Measurements from ENCODE around the gene PCBP3.
"Not testable (repeated sequence)": the region's sequence is repeated elsewhere in the genome, so short reads cannot be mapped to it uniquely, and the experiment has no call there.

PCBP3 gene

DNA sequence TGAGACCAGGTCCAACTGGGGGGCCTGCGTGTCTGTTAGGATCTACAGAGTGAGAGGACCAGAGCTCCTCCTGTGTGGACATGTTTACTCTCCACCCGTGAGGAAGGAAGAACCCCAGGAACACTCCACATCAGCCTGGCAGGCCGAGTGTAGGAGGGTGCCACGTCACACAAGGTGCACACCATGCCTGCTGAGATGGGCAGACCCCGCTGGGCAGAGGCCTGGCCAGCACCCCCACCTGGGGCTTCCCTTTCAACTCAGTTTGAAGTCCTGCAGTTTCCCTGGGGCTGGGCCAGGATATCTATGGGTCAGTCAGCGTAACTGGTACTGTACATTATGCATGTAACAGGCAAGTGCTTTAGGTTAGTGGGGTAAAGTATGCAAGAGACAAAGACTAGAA, 30.1 kb upstream of the PCBP3 start:
- DNase-seq (ENCODE audit: low spot score) = no peak

DNA sequence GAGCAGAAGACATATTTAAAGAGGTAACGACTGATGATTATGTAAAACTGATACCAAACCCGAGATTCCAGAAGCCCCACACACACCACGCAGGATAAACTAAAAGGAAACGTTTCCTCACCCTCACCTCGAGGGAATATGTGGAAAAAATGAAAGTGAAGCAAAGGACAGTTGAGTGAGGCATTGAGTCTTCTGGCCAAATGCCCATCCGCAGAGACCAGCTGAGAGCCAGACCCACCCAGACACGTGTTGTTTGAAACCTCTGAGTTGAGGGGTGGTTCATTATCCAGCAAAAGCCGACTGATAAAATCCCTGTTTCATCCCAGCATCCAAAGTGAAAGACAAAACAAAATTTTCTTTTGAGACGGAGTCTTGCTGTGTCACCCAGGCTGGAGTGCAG, 29.6 kb upstream of the PCBP3 start:
- no peak for DNase-seq (ENCODE audit: low spot score)

DNA sequence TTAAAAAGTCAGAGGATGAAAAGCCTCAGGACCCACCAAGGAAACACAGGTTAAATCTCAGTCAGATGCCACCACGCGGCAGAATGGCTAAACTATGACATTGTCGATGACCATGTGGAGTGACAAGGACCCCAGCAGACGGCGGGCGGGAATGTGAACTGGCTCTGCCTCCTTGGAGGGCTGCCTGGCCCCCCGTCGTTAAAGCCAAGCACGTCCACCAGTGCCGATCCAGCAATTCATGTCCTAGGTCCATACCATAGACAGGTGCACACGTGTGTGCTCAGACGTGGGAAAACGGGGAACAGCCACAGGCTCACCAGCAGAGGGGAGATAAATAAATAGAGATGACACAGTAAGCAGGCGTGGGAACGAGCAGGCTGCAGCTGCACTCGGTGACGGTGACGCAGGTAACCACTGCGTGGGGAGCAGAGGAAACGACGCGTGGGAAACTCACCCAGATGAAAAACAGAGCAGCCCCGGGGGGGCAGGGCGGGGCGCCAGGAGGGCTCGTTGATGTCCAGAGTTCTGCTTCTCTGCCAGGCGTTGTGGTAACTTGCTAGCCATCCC, 28.3 kb upstream of the PCBP3 start:
- no peak for DNase-seq (ENCODE audit: low spot score)

- DNase-seq (ENCODE audit: low spot score) = no peak
These were observed 26.3 kb upstream of the PCBP3 start for GRCh38 chr21:45617021-45617921.

DNA sequence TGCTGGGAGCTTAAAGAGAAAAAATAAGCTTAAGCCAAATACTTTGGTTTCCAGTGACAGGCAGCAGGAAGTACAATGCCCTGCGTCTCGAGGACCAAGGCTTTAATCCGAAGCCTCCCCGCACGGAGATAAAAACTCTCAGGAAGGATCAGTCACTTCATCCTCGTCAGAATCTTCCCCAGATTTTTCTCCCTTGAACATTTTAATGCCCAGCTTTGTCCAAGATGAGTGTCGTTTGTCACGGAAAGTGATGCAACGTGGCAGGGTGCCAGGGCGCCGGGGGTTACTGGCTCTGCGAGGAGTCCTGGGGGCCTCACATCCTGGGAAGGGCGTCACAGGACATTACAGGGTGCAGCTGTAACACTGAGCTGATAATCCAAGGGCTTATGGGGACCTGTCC, 25.2 kb upstream of the PCBP3 start:
- no peak for DNase-seq (ENCODE audit: low spot score)

- DNase-seq (ENCODE audit: low spot score) = no peak
These were observed 24.6 kb upstream of the PCBP3 start for GRCh38 chr21:45618846-45619485.

- DNase-seq (ENCODE audit: low spot score) = no peak
These were observed 23.2 kb upstream of the PCBP3 start for GRCh38 chr21:45620201-45620923.

GRCh38 chr21:45621435-45622331, 21.8 kb upstream of the PCBP3 start:
- not testable (repeated sequence) for DNase-seq (ENCODE audit: low spot score)

DNA sequence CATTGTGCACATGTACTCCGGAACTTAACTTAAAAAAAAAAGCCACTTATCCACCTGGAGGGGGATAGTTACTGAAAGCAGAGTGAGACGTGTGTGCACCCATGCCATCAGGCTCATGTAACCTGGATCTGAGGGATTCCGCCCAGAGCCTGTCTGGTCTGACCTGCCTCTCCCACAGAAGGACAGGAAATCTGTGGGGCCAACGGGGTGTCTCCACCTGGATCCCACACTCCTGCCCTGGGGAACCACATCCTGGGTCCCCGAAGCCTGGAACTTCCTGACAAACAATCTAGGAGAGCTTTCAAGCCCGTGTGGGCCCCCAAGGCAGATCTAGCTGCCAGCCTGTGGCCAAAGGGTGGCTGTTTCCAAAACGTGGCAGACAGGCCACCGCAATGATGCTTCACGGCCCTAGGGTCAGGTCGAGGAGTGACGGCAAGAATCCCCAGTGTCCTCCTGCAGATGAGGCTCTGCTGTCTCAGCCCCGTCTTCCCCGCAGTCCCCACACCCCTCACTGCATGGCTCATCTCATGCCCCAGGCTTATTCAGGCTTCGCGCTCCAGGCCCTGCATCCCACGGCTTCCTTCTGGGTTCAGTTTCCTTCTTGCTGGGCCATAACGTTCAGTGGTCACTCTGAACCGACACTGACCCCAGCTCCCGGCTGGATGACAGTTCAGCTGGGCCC, 21.0 kb upstream of the PCBP3 start:
- no peak for DNase-seq (ENCODE audit: low spot score)

DNA sequence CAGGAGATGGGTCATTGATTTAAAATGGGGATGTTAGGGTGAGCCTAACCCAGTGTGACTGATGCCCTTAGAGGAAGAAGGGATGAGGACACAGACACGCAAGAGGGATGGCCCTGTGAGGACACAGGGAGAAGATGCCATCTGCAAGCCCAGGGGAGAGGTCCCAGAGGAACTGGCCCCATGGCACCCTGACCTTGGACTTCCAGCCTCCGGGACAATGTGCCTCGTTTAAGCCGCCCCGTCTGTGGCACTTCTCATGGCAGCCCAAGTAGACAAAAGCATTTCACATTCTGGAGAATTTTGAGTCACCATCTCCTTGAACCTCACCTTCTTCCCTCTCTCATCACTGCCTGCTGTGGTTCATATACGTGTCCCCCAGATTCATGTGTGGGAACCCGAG, 20.1 kb upstream of the PCBP3 start:
- no peak for DNase-seq (ENCODE audit: low spot score)

- not testable (repeated sequence) for DNase-seq (ENCODE audit: low spot score)
These were observed 17.4 kb upstream of the PCBP3 start for GRCh38 chr21:45626127-45626526.

DNA sequence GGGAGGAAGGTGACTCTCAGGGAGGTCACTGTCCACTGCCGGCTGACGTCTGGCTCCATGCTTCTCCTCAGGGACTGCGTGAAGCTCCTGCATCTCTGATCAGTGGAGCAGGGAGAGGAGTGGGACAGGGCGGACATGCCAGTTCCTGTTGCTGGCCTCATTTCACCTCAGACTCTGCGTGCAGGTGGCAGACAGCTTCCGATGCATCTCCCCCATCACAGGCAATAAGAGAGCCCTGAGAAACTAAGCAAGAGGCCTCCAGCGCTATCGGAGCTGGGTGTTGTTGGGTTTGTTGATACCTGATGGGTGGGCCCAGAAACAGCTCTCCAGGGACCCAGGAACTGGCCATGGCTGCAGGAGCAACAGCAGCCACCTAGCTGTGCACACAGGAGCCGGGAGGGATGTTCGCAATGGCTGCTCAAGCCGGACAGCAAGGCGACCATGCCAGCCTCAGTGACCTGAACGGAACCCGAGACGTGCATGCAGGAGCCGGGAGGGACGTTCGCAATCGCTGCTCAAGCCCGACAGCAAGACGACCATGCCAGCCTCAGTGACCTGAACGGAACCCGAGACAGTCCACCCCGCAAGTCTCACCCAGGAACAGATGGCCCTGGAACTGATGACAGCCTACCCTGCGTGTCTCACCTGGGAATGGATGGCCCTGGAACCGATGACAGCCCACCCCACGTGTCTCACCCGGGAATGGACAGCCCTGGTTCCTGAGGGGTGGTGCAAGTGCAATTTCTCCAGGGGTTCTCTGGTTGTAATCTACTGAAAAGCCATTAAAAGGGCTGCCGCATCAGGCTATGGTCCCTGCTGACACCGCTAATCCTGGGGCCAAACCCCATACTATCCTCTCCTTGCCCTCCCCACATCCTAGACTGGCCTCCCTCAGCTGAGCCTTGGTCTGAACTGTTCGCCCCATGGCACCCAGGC, 14.2 kb upstream of the PCBP3 start:
- no peak for DNase-seq (ENCODE audit: low spot score)

DNA sequence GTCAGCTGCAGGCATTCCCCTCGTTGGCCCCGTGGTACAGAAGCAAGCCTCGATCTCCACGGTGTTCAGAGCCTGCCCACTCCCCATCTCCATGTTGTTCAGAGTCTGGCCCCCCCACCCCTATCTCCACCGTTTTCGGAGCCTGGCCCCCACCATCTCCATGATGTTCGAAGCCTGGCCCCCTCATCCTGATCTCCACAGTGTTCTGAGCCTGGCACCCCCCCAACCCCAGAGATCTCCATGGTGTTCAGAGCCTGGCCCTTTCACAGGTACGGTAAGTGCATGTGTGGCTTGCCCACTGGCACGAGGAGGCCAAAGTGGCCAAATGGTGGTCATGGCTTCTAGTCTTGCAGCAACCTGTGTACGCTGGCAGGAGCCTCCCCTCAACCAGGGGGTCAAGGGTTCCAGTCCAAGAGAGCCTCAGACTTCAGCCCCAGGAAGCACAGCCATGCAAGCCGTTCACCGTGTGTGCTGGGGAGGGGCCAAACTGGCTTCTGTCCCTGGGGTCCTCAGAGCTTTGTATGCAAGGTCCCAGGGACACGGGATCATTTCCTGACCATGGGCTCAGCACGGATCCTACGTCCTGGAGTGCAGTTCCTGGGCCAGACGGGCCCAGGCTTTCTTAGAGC, 13.3 kb upstream of the PCBP3 start:
- no peak for DNase-seq (ENCODE audit: low spot score)

GRCh38 chr21:45630876-45631275, 12.6 kb upstream of the PCBP3 start:
- no peak for DNase-seq (ENCODE audit: low spot score)

GRCh38 chr21:45631540-45631939, 12.0 kb upstream of the PCBP3 start:
- no peak for DNase-seq (ENCODE audit: low spot score)

DNA sequence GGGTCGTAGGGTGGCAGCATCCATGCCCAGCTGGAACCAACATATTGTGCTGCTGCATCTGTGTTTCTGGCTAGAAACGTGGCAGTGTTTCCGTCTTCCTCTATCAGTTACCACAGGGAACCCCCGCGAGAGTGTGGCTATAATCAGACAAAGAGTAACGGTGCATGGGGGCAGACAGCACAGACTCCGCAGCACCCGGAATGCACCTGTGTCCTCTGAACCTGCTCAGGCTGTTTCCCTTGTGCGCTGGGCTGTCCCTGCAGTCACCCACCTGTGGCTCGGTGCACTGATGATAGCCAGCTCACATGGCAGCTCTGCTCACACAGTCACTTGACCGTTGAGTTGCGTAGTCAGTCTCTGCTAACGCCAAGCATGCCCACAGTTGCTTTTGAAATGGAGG, 11.4 kb upstream of the PCBP3 start:
- no peak for DNase-seq (ENCODE audit: low spot score)

DNA sequence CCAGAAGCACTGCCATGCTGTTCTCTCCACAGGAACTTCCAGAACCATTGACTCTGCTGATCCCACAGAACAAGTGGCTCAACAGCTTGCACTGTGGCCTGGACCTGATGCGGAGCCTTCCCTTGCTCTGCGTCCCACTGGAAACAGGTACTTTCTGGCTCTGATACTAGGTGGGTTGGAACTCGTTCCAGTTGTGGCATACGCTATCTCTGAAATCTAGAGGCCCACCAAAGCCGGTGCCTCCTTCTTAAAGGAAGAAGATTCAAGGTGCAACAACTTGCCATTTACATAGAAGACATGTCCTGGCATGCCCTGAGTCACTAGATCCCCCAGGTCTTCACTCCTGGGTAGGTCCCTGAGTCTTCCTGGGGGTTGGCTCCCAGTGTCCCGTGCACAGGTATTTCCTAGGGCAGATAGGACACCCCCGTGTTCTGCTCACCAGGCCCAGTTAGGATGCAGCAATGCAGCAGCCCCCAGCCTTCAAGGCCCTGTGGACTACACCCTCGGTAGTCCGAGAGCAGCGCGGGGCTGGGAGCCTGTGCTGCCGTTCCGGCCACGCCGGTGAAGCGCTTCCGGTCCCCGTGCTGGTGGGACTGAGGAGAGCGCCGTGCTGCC, 10.8 kb upstream of the PCBP3 start:
- no peak for DNase-seq (ENCODE audit: low spot score)

DNA sequence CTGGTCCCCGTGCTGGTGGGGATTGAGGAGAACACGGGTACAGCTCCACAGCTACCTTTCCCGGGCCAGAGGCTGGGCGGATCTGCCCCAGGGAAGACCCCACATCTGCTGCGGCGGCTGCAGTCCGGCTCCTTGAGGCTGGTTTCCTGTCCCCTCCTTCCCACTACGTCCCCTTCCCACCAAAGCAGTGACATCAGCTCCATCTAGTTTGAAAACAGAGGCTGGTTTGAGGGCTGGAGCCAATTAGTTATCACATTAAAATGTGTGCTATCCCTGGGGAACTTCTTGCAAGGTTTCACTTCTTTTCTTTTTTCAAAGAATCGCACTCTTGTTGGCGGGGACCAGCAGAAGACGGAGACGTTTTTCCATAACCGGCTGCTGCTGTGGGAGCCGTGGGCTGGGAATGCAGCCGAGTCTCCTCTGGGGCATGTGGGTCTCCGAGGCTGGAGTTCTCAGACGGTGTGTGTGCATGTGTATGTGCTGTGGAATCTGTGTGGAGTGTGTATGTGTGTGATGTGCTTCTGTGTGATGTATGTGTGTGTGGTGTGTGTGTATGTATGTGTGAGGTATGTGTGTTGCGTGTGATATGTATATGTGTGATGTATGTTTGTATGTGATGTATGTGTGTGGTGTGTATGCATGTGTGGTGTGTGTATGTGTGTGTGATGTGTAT, 8.9 kb upstream of the PCBP3 start:
- no peak for DNase-seq (ENCODE audit: low spot score)
